ENCODE measurements around the gene LY9. TPM values are rescaled to one million over a fixed set of nuclear protein-coding genes. Genes with fewer than 3 reads are reported as not detected.
"Not testable (repeated sequence)": the region's sequence is repeated elsewhere in the genome, so short reads cannot be mapped to it uniquely, and the experiment has no call there.

The LY9 gene
- total RNA-seq, 2 donors from 2014 or later = 5.2 to 9.7 TPM

- Mint-ChIP-seq H3K36me3 (peaks cover 5 to 20% of the 10 kb centered on the region in 2 donors), H3K9me3 (peaks cover 15 to 16% of the 10 kb centered on the region in 2 donors), H3K27ac (no peak overlapping the region)
- ATAC-seq = no peak
- no peak for DNase-seq (ENCODE audit: low spot score in 2 of 2)
Observed at GRCh38 chr1:160763993-160764392, 32.0 kb upstream of the LY9 start.

- Mint-ChIP-seq H3K36me3 (peaks cover 5 to 21% of the 10 kb centered on the region in 2 donors), H3K27ac (peak overlapping the region; percentile 97 to 99), H3K9me3 (peaks cover 3 to 11% of the 10 kb centered on the region in 2 donors)
- peak; percentile 79 to 85 for ATAC-seq
- DNase-seq (ENCODE audit: low spot score in 2 of 2) = peak; percentile 36 to 67
Observed at GRCh38 chr1:160767395-160768294, 28.3 kb upstream of the LY9 start.

GRCh38 chr1:160768295-160768657 is 27.7 kb upstream of the LY9 start:
- peak; percentile 73 to 82 for ATAC-seq
- Mint-ChIP-seq H3K27ac (peak overlapping the region; percentile 97 to 99), H3K9me3 (peaks cover 3 to 11% of the 10 kb centered on the region in 2 donors), H3K36me3 (peaks cover 5 to 21% of the 10 kb centered on the region in 2 donors)
- DNase-seq (ENCODE audit: low spot score in 2 of 2) = peak; percentile 81 to 84

- Mint-ChIP-seq H3K27ac (peak overlapping the region; percentile 1 to 31), H3K36me3 (peaks cover 0 to 9% of the 10 kb centered on the region in 2 donors), H3K9me3 (peaks cover 0 to 7% of the 10 kb centered on the region in 2 donors)
- DNase-seq (ENCODE audit: low spot score in 2 of 2) (no peak), ATAC-seq (no peak)
Observed at GRCh38 chr1:160772331-160772730, 23.6 kb upstream of the LY9 start.

GRCh38 chr1:160773093-160773492 is 22.9 kb upstream of the LY9 start:
- no peak for ATAC-seq
- no peak for DNase-seq (ENCODE audit: low spot score in 2 of 2)
- Mint-ChIP-seq H3K9me3 (peaks cover 0 to 7% of the 10 kb centered on the region in 2 donors), H3K36me3 (peaks cover 0 to 9% of the 10 kb centered on the region in 2 donors), H3K27ac (no peak overlapping the region)

- DNase-seq (ENCODE audit: low spot score in 2 of 2) = no peak
Observed at GRCh38 chr1:160774886-160775719, 20.9 kb upstream of the LY9 start.

GRCh38 chr1:160776178-160776577 is 19.8 kb upstream of the LY9 start:
- Mint-ChIP-seq H3K27ac (no peak overlapping the region), H3K9me3 (peaks cover 0 to 7% of the 10 kb centered on the region in 2 donors), H3K36me3 (peaks cover 0 to 9% of the 10 kb centered on the region in 2 donors)
- DNase-seq (ENCODE audit: low spot score in 2 of 2) (no peak), ATAC-seq (no peak)

More at GRCh38 chr1:160774886-160775719, 20.9 kb upstream of the LY9 start:
- Mint-ChIP-seq H3K27ac (peak overlapping the region; percentile 6 to 80), H3K9me3 (peaks cover 0 to 7% of the 10 kb centered on the region in 2 donors), H3K36me3 (peaks cover 0 to 9% of the 10 kb centered on the region in 2 donors)
- ATAC-seq = peak; percentile 64 to 93

GRCh38 chr1:160777486-160778089 is 18.4 kb upstream of the LY9 start:
- ATAC-seq = peak in 1 of 2 donors; percentile 53
- Mint-ChIP-seq H3K27ac (peak overlapping the region in 1 of 2 donors; percentile 21), H3K9me3 (no peaks in the 10 kb centered on the region)

GRCh38 chr1:160778976-160779375 is 17.0 kb upstream of the LY9 start:
- DNase-seq (ENCODE audit: low spot score in 2 of 2) (no peak), ATAC-seq (no peak)
- no peak overlapping the region for H3K27ac Mint-ChIP-seq
- no peaks in the 10 kb centered on the region for H3K36me3 Mint-ChIP-seq
- H3K9me3 Mint-ChIP-seq = no peaks in the 10 kb centered on the region

More at GRCh38 chr1:160777486-160778089, 18.4 kb upstream of the LY9 start:
- peak in 1 of 2 donors; percentile 65 for DNase-seq (ENCODE audit: low spot score in 2 of 2)
- H3K36me3 Mint-ChIP-seq = no peaks in the 10 kb centered on the region

- ATAC-seq (peak in 1 of 2 donors; percentile 34), DNase-seq (ENCODE audit: low spot score in 2 of 2) (no peak)
- Mint-ChIP-seq H3K36me3 (no peaks in the 10 kb centered on the region), H3K27ac (no peak overlapping the region), H3K9me3 (no peaks in the 10 kb centered on the region)
Observed at GRCh38 chr1:160779626-160780397, 16.2 kb upstream of the LY9 start.

GRCh38 chr1:160780398-160780755 is 15.6 kb upstream of the LY9 start:
- no peak for DNase-seq (ENCODE audit: low spot score in 2 of 2)
- Mint-ChIP-seq H3K36me3 (no peaks in the 10 kb centered on the region), H3K9me3 (no peaks in the 10 kb centered on the region), H3K27ac (no peak overlapping the region)
- ATAC-seq = no peak

- H3K9me3 Mint-ChIP-seq = no peaks in the 10 kb centered on the region
- H3K27ac Mint-ChIP-seq = no peak overlapping the region
- no peak for DNase-seq (ENCODE audit: low spot score in 2 of 2)
- no peak for ATAC-seq
- no peaks in the 10 kb centered on the region for H3K36me3 Mint-ChIP-seq
Observed at GRCh38 chr1:160781186-160781766, 14.7 kb upstream of the LY9 start.

- Mint-ChIP-seq H3K9me3 (no peaks in the 10 kb centered on the region), H3K27ac (peak overlapping the region; percentile 9 to 60), H3K36me3 (no peaks in the 10 kb centered on the region)
- no peak for DNase-seq (ENCODE audit: low spot score in 2 of 2)
- peak; percentile 86 to 94 for ATAC-seq
Observed at GRCh38 chr1:160781914-160782689, 13.9 kb upstream of the LY9 start.

GRCh38 chr1:160782988-160783765 is 12.8 kb upstream of the LY9 start:
- not testable (repeated sequence) for ATAC-seq; DNase-seq (ENCODE audit: low spot score in 2 of 2); H3K27ac Mint-ChIP-seq; H3K36me3 Mint-ChIP-seq; H3K9me3 Mint-ChIP-seq
